ENCODE measurements around the gene SIRT3. TPM values are rescaled to one million over a fixed set of nuclear protein-coding genes. Genes with fewer than 3 reads are reported as not detected.

SIRT3 gene
- total RNA-seq = 10 to 100 TPM; 21.2 to 36.3 (median 29.3) TPM

GRCh38 chr11:235997-236773 lies at the start of gene SIRT3:
Gene SIRT3 (minus strand): TSS chr11:236342. CDS start chr11:236328, 14 bp downstream.
- TF ChIP-seq POLR2A (IDR thresholded peaks at IDR 0.05) (peak; percentile 62 to 73), CTCF (IDR thresholded peaks at IDR 0.05) (peak; percentile 22 to 59 (median 39))
- peak within 1 kb of the TSS; percentile 92 to 97 (median 95) for H3K27ac ChIP-seq
- DNase-seq = peak; percentile 85 to 95 (median 93)
- H3K4me1 ChIP-seq = peaks cover 0 to 32% (median 6%) of the 10 kb centered on the region in 4 donors
- H3K27me3 ChIP-seq = no peaks in the 10 kb centered on the region
- H3K9me3 ChIP-seq = no peaks in the 10 kb centered on the region
- peak within 1 kb of the TSS; percentile 82 to 94 (median 87) for H3K4me3 ChIP-seq
- H3K36me3 ChIP-seq = peaks cover 0 to 12% (median 0%) of the 10 kb centered on the region in 3 donors

GRCh38 chr11:285894-286220 lies 49.7 kb upstream of the SIRT3 start:
- peaks cover 0 to 12% of the 10 kb centered on the region in 2 donors for H3K27me3 ChIP-seq
- no peaks in the 10 kb centered on the region for H3K9me3 ChIP-seq
- peaks cover 0 to 35% (median 14%) of the 10 kb centered on the region in 4 donors for H3K4me1 ChIP-seq
- peak in 2 of 3 donors; percentile 45 to 46 for DNase-seq
- no peak for TF ChIP-seq POLR2A (IDR thresholded peaks at IDR 0.05)
- TF ChIP-seq CTCF (IDR thresholded peaks at IDR 0.05) = no peak
- H3K27ac ChIP-seq = peak overlapping the region in 2 of 4 donors; percentile 66 to 90
- peaks cover 0 to 25% (median 0%) of the 10 kb centered on the region in 3 donors for H3K36me3 ChIP-seq
- no peak overlapping the region for H3K4me3 ChIP-seq

GRCh38 chr11:285021-285893 lies 49.1 kb upstream of the SIRT3 start:
- no peaks in the 10 kb centered on the region for H3K9me3 ChIP-seq
- peak in 2 of 3 donors; percentile 44 to 52 for DNase-seq
- peaks cover 0 to 31% (median 0%) of the 10 kb centered on the region in 3 donors for H3K36me3 ChIP-seq
- TF ChIP-seq POLR2A (IDR thresholded peaks at IDR 0.05) (no peak), CTCF (IDR thresholded peaks at IDR 0.05) (no peak)
- H3K4me3 ChIP-seq = no peak overlapping the region
- H3K27me3 ChIP-seq = peaks cover 0 to 12% of the 10 kb centered on the region in 2 donors
- peak overlapping the region in 1 of 4 donors; percentile 66 for H3K27ac ChIP-seq
- H3K4me1 ChIP-seq = peaks cover 0 to 35% (median 15%) of the 10 kb centered on the region in 4 donors

- TF ChIP-seq POLR2A (IDR thresholded peaks at IDR 0.05) (no peak), CTCF (IDR thresholded peaks at IDR 0.05) (no peak)
- peak in 2 of 3 donors; percentile 47 to 57 for DNase-seq
- Histone ChIP-seq H3K4me3 (no peak overlapping the region), H3K27me3 (peaks cover 0 to 12% of the 10 kb centered on the region in 2 donors), H3K9me3 (no peaks in the 10 kb centered on the region), H3K36me3 (peaks cover 0 to 31% (median 0%) of the 10 kb centered on the region in 3 donors), H3K4me1 (peaks cover 0 to 31% (median 15%) of the 10 kb centered on the region in 4 donors), H3K27ac (peak overlapping the region in 2 of 4 donors; percentile 11 to 66)
These were observed 48.2 kb upstream of the SIRT3 start for GRCh38 chr11:284105-285020.
